GM10266 (cell line): ENCODE measurements around the gene TRPM5.

Experiments used
- DNase-seq: peaks from one replicate; pipeline ENCODE4 v3.0.0; 2012; ENCODE audit errors: extremely low spot score
- CTCF ChIP-seq: IDR thresholded peaks from 2 replicates; pipeline ENCODE4 v1.5.1; 2012; ENCODE audit warnings: mild to moderate bottlenecking, low read depth; ENCODE audit not compliant: control insufficient read depth, insufficient read depth; ENCODE audit errors: missing control alignments

TRPM5 gene

GRCh38 chr11:2462986-2463765, 18.9 kb upstream of the TRPM5 start:
- DNase-seq = no peak
- TF ChIP-seq CTCF = no peak

GRCh38 chr11:2462543-2462985, 18.2 kb upstream of the TRPM5 start:
- TF ChIP-seq CTCF = no peak
- no peak for DNase-seq

GRCh38 chr11:2461956-2462542, 17.7 kb upstream of the TRPM5 start:
- no peak for TF ChIP-seq CTCF
- no peak for DNase-seq

GRCh38 chr11:2461253-2461955, 17.1 kb upstream of the TRPM5 start:
- DNase-seq = no peak

GRCh38 chr11:2460540-2461252, 16.4 kb upstream of the TRPM5 start:
- TF ChIP-seq CTCF = no peak
- no peak for DNase-seq

More at GRCh38 chr11:2461253-2461955, 17.1 kb upstream of the TRPM5 start:
- TF ChIP-seq CTCF = no peak

- DNase-seq = no peak
- no peak for TF ChIP-seq CTCF
Measured at GRCh38 chr11:2459796-2460531, 15.7 kb upstream of the TRPM5 start.
